GM18909 (cell line): ENCODE measurements around the gene VWA3B.
"Not testable (repeated sequence)": the region's sequence is repeated elsewhere in the genome, so short reads cannot be mapped to it uniquely, and the experiment has no call there.

Experiments used
- ATAC-seq: cut with Tn5 transposase; IDR thresholded peaks from one replicate; pipeline ENCODE4 v1.9.1; 2021; ENCODE audit warnings: mild to moderate bottlenecking; ENCODE audit not compliant: unreplicated experiment, poor library complexity

Gene VWA3B

DNA sequence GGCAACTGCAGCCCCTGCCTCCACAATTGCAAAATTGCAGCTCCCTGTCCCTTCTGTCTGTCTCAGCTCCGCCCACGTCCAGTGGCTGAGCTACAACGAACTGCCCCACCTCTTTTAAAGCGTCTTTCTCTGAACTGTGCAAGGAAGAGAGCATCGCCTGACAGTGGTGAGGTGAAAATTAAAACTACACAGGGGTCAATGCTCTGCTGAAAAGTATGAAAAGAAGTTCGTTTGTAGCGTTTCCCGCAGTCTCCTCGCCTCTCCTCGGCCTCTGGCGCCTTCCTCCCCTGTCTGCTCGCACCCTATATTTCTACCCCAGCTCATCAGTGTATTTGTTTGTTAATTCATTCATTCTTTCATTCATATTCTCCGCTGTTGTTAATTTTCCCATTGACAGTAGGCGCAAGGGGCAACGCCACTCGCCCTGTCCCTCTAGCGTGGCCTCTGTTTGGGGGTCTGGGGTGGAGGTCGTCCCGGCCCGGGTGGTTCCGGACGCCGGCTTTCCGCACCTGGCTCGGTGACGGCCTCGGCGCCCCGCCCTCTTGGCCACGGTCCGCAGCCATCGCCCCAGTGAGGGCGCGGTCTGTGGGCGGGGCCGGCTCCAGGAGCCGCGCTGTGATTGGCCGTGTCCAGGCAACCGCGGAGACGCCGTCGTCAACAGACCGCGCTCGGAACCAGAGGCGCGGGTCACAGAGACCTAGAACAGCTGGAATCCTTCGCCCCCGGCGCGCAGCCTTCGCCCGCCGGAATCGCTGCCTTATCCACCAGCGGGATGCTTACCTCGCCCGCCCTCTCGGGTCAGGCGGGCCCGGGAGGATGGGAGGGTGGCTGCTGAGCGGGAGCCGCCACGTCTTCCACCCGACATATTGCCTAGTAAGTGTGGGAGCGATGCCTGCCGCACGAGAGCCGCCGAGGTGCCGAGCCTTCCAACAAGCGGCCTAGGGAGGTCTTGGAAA lies at the start of gene VWA3B:
TSS of gene VWA3B (plus strand) at position 677 of the 956 bp plus-strand sequence. CDS start 5,926 bp downstream, outside the sequence.
- peak; percentile 75 for ATAC-seq

DNA sequence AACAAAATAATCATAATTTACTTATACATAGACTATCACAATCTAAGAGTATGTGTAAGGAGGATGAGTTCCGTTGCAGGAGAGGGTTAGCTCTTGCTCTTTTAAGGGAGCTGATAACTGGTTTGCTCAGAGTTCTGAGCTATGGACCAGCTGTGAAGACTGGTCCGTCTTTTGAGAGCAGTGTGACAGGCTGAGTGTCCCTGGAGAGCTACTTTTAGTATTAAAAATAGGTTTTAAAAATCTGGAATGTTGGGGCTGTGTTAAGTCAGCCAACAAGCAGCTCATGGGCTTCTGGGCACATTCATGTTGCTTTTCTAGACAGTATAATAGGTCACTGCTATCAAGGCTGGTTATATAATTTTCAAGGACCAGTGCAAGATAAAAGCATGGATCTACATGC lies 49.8 kb upstream of the VWA3B start:
- no peak for ATAC-seq

DNA sequence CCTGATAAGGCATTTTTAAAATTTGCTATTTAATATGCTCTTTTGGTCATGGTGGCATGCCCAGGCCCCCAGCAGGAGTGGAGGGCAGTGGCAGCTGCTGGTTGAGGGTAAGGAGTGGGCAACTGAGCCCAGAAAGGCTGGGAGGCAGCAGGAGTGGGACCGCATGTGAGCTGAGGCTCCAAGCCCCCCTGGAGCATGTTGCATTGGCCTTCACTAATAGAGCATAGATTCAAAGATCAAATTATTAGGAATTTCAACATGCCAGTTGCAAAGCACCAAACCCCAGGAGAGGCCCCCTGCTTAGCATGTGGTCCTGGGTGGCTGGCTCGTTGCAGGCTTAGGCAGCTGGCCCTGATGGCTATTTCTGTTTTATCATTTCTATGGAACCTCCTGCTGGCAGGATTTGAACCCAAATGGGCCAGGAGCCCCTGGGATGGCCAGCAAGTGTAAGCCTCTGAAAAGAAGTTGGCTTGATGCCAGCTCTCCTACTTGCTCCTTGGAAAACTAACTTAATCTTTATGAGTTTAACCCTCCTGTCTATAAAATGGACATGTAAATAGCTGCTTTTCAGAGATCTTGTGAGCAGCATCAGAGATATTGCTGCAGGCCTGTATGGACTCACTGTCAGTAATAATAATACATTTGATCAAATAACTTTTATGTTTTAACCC lies 49.2 kb upstream of the VWA3B start:
- no peak for ATAC-seq

- no peak for ATAC-seq
These were observed 47.7 kb upstream of the VWA3B start for GRCh38 chr2:98039085-98039756.

DNA sequence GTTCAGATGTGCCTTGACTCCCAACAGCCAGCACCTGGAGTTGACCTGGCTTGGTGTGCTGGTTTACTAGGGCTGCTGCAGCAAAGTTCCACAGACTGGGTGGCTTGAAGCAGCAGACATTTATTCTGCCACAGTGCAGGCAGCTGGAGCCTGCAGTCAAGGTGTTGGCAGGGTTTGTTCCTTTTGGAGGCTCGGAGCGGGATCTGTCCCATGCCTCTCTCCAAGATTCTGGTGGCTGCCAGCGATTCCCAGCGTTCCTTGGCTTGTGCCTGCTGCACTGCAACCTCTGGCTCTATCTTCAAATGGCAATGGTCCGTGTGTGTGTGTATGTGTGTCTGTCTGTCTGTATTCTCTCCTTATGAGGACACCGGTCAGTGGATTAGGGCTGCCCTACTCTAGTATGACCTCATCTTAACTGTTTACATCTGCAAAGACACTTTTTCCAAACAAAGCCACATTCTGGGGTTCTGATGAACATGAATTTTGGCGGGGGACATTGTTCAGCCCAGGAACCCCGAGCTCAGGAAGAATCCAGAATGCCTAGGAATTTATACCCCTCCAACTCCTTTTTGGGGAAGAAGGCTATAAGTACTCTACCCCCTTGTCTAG lies 46.5 kb upstream of the VWA3B start:
- ATAC-seq = no peak

DNA sequence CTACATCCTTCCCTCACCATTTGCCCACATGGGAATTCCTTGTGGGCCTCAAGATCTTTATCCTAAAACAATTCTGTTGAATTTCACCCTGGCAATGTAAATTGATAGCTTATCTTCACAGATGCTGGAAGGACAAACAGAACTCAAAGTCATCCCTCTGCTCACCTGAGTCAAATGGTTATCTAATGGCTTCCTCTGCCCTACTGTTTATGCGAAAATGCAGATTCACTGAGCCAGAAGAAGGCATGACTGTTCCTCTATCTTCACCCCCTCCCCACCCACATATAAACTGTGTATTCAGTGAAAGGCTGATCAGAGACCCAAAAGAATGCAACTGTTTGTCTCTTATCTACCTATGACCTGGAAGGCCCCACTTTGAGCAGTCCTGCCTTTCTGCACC lies 43.9 kb upstream of the VWA3B start:
- ATAC-seq = no peak

GRCh38 chr2:98044730-98045129 lies 42.2 kb upstream of the VWA3B start:
- not testable (repeated sequence) for ATAC-seq

DNA sequence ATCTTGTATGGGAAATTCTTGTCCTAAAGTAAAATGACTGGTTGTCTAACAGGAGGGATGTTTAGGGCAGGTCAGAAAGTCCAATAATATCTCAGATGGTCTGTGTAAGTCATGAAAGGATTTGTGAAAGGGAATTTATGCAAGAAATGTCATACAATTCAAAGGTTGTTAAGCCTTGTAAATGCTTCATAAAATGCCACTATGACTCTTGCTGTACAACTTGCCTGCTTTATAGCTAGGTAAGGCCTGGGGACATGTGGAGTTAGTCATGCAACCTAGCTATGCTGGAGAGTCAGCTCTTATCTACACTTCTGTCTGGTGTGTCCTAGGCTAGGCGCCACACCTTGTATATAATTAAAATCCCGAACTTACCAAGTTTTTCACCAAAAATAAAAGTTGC lies 36.9 kb upstream of the VWA3B start:
- no peak for ATAC-seq

DNA sequence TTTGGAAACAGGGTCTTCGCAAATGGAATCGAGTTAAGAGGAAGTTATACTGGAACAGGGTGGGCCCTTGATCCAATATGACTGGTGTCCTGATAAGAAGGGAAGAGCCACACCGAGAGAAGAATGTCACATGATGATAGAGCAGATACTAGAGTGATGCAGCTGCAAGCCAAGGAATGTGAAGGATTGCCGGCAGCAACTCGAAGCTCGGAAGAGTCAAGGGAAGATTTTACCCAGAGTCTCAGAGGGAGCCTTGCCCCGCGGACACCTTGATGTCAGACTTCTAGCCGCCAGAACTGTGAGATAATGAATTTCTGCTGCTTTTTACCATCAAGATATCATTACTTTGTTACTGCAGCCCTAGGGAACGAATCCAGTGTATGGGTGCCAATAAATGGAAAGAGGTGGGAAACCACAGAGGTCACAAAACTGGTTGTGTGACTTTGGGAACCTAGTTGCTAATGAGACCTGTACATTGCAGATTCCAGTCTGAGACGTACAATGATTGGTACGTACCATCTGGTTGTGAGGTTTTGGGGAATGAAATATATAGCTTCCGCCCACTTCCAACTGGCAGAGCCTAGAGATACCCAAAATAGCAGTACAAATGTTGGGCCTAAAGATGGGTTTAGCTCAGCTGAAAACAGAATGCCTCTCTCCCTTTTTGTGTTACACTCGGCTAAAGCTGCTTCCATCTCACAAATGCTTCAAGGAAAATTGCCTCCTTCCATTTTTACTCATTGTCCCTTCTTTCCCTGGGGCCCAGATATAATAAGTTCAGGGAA lies 28.6 kb upstream of the VWA3B start:
- ATAC-seq = no peak

GRCh38 chr2:98060277-98060676 lies 26.7 kb upstream of the VWA3B start:
- ATAC-seq = no peak

DNA sequence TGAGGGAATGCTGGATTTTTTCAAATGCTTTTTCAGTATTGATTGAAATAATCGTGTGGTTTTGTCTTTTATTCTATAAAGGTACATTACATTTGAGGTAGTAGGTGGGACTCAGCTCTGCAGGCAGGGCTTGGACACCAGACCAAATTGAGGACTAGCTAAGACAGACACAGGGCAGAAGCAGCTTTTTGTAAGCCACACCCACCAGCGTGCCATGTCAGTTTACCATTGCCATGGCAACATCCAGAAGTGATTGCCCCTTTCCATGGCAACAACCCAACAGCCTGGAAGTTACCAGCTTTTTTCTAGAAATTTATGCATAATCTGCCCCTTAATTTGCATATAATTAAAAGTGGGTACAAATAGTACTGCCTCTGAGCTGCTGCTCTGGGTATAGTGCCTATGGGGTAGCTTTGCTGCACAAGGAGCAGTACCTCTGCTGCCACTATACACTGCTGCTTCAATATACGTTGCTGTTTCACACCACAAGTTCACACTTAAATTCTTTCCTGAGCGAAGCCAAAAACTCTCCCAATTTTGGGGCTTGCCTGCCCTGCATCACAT lies 23.6 kb upstream of the VWA3B start:
- ATAC-seq = no peak

DNA sequence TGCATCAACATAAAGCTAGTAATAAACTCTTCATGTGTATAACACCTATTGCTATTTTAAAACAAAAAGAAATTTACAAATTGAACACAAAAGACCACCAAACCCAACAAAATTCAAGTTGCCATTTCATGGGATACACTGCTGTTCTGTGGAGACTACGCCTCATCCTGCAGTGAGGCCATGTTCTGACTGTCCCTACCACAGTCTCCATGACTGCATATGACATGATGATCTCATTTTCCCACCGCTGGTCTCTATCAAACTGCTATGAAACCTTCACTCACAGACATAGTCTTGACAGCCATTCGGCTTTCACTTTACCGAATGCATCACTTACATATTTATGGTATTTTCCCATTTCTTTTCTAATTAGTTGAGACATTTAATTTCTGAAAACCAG lies 21.2 kb upstream of the VWA3B start:
- no peak for ATAC-seq

- no peak for ATAC-seq
These were observed 19.8 kb upstream of the VWA3B start for GRCh38 chr2:98067160-98067559.

DNA sequence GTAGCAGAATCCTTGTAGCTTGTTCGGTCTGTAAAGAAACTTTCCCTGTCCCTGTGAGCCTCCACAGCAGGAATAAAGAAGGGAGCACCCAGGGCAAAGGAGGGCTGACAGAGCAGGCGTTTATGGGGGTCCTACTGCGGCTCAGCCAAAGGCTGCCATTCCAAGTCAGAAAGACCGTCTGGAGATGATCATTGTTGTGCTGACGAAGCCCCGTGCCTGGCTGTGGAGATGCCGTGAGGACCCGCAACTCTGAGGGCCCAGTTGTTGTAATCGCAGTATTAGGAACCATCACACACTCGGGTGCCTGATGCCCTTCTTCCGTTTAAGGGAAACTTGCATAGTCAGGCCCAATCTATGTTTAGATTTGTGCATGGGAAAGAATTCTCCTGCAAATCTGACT lies 16.9 kb upstream of the VWA3B start:
- ATAC-seq = no peak

DNA sequence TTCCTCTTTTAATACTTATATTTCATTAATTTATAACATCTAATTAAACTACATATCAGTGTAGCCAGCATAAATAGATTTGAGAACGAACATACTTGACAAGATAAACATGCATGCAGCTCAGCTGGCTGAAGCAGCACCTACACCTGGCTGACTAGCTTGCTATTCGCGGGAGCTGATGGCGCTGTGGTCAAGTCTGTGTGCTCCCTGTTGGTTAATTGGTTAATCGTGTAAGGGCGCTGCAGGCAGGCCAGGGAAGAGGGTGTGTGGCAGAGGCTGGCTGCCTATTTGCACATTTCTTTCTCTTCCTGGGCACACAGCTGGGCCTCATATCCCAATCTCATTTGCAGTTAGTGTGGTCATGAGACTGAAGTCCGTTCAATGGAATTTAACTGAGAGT lies 14.5 kb upstream of the VWA3B start:
- ATAC-seq = no peak

DNA sequence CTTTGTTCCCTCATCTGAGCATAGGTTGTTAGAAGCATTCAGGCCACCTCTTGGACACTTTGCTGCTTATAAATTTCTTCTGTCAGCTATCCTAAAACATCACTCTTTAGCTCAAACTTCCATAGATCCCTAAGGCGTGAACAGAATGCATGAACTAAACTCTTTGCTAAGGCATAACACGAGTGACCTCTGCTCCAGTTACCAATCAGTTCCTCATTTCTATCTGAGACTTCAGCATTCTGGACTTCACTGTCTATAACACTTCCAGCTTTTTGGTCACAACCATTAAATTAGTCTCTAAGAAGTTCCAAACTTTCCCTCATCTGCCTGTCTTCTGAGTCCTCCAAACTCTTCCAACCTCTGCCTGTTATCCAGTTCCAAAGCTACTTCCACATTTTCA lies 8.3 kb upstream of the VWA3B start:
- no peak for ATAC-seq

- ATAC-seq = no peak
These were observed 2.7 kb upstream of the VWA3B start for GRCh38 chr2:98084151-98084868.

- no peak for ATAC-seq
These were observed 2.1 kb upstream of the VWA3B start for GRCh38 chr2:98084869-98085238.

DNA sequence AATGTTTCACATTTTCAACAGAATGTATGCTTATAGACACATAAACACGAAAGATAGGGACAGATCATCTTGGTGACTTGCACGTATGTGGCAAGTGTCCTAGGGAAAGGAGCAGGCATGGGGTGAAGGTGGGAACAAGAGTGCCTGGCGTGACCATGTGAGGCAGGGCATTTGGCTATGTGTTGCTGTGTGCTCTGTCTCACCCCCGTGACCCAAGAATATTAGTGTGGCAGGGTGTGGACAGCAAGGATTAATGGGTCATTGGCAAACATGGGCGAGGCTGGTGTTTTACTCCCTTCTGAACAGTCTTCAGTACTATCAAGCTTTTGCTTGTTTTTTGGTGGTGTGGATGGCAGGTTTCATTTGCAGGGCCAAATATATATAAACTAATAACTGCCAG lies 1.3 kb upstream of the VWA3B start:
- no peak for ATAC-seq
